NCI-H1105 treated with DMSO at 0.1 percent for 48 hours (cell line): ENCODE results near the gene TPO.
"Not testable (repeated sequence)": the region's sequence is repeated elsewhere in the genome, so short reads cannot be mapped to it uniquely, and the experiment has no call there.

Experiments used
- DNase-seq: peaks from one replicate; lab custom pipeline; 2025; lab: John Stamatoyannopoulos, UW

Gene TPO

GRCh38 chr2:1413156-1413710, at the start of gene TPO:
Gene TPO (plus strand): TSS chr2:1413463. CDS start chr2:1414409, 946 bp downstream.
- DNase-seq: no peak

GRCh38 chr2:1366546-1367134, 46.6 kb upstream of the TPO start:
- peak; percentile 92 for DNase-seq

- no peak for DNase-seq
These were observed 45.7 kb upstream of the TPO start for GRCh38 chr2:1367601-1368000.

- no peak for DNase-seq
These were observed 43.4 kb upstream of the TPO start for GRCh38 chr2:1369905-1370304.

GRCh38 chr2:1370461-1370860, 42.8 kb upstream of the TPO start:
- no peak for DNase-seq

GRCh38 chr2:1371082-1371481, 42.2 kb upstream of the TPO start:
- no peak for DNase-seq

- DNase-seq: no peak
These were observed 39.4 kb upstream of the TPO start for GRCh38 chr2:1373830-1374229.

- no peak for DNase-seq
These were observed 39.0 kb upstream of the TPO start for GRCh38 chr2:1374287-1374686.

- no peak for DNase-seq
These were observed 37.5 kb upstream of the TPO start for GRCh38 chr2:1375794-1376193.

- DNase-seq: no peak
These were observed 35.8 kb upstream of the TPO start for GRCh38 chr2:1377473-1377872.

- no peak for DNase-seq
These were observed 34.7 kb upstream of the TPO start for GRCh38 chr2:1378456-1379150.

- no peak for DNase-seq
These were observed 31.6 kb upstream of the TPO start for GRCh38 chr2:1381644-1382043.

GRCh38 chr2:1387954-1388725, 25.1 kb upstream of the TPO start:
- DNase-seq: not testable (repeated sequence)

- DNase-seq: not testable (repeated sequence)
These were observed 23.1 kb upstream of the TPO start for GRCh38 chr2:1390118-1390517.

GRCh38 chr2:1393321-1393720, 19.9 kb upstream of the TPO start:
- no peak for DNase-seq

GRCh38 chr2:1394709-1395408, 18.4 kb upstream of the TPO start:
- no peak for DNase-seq

- DNase-seq: no peak
These were observed 15.9 kb upstream of the TPO start for GRCh38 chr2:1397350-1397749.

- DNase-seq: no peak
These were observed 15.1 kb upstream of the TPO start for GRCh38 chr2:1398191-1398590.

- DNase-seq: no peak
These were observed 12.1 kb upstream of the TPO start for GRCh38 chr2:1400943-1401735.

- no peak for DNase-seq
These were observed 11.2 kb upstream of the TPO start for GRCh38 chr2:1402064-1402463.

- DNase-seq: no peak
These were observed 9.7 kb upstream of the TPO start for GRCh38 chr2:1403565-1403964.
